ENCODE measurements around the gene MAD1L1. TPM values are rescaled to one million over a fixed set of nuclear protein-coding genes. Genes with fewer than 3 reads are reported as not detected.
A peak's percentile ranks its signal among the peaks of the same experiment; 100 is the strongest.

Gene MAD1L1
- total RNA-seq, 4 donors from 2014 or later: 60.3 to 149 (median 73.7) TPM

DNA sequence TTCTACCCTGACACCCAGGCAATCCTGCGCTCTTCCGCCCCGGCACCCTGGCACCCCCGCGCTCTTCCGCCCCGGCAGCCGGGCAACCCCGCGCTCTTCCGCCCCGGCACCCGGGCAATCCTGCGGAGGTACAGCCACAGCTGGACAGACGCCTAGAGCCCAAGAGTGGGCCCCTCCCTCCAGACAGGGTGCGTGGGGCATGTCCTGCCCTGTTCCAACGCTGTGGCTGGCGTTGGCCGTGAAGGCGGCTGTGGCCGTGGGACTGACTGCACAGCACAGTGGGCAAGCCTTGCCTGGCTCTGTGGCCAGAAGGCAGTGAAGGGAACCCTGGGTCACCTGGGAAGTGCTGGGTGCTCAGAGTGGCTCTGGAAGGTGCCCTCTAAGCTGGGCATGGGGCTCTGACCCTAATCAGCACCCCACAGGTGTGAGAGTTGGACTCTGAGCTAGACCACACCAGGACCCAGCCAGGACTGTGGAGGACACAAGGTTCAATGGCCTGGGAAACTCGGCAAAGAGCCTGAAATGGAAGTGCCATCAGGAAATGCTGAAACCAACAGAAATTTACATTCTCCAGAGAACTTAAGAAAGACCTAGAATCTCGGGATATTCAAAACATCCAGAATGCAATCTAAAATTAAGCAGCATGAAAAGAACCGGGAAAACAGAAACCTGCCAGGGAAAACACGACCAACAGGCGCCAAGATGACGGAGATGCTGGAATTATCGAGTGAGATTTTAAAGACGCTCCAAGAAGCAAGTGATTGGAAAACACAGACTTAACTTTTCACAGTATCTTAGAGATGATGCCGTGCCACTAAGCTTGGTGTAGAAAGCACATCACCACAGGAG lies 309.1 kb downstream of the MAD1L1 start:
- TF ChIP-seq, protein P1, sequence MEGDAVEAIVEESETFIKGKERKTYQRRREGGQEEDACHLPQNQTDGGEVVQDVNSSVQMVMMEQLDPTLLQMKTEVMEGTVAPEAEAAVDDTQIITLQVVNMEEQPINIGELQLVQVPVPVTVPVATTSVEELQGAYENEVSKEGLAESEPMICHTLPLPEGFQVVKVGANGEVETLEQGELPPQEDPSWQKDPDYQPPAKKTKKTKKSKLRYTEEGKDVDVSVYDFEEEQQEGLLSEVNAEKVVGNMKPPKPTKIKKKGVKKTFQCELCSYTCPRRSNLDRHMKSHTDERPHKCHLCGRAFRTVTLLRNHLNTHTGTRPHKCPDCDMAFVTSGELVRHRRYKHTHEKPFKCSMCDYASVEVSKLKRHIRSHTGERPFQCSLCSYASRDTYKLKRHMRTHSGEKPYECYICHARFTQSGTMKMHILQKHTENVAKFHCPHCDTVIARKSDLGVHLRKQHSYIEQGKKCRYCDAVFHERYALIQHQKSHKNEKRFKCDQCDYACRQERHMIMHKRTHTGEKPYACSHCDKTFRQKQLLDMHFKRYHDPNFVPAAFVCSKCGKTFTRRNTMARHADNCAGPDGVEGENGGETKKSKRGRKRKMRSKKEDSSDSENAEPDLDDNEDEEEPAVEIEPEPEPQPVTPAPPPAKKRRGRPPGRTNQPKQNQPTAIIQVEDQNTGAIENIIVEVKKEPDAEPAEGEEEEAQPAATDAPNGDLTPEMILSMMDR (IDR thresholded peaks at IDR 0.05): no peak
- TF ChIP-seq POLR2A (IDR thresholded peaks at IDR 0.05) (no peak), EP300 (IDR thresholded peaks at IDR 0.05) (no peak)
- H3K27ac ChIP-seq: no peak overlapping the region
- H3K4me3 ChIP-seq: no peak overlapping the region
- no peaks in the 10 kb centered on the region for H3K9me3 ChIP-seq
- 94 to 97% methylated on average over 30 of the region's 30 CpGs for WGBS, 2 donors
- DNase-seq (ENCODE audit: low spot score in 2 of 2): no peak
- peaks cover 0 to 6% (median 0%) of the 10 kb centered on the region in 3 donors for H3K36me3 ChIP-seq
- H3K27me3 ChIP-seq: no peaks in the 10 kb centered on the region
- peaks cover 0 to 36% (median 10%) of the 10 kb centered on the region in 4 donors for H3K4me1 ChIP-seq

DNA sequence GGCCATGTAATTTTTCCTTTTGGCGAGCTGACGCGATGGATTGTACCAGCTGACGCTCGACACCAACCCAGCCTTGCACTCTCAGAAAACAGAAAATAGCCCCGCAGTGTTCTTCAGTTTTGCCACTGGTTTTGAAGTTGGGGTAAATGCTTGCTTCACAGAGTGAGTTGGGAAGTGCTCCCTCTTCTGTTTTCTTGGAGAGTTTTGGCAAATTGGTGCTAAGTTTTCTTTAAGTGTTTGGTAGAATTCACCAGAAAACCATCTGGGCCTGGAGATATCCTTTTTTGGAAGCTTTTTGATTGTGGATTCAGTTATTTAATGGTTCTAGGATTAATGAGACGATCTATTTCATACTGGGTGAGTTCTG lies 309.9 kb downstream of the MAD1L1 start:
- WGBS, 2 donors: 96% methylated on average over 7 of the region's 7 CpGs

DNA sequence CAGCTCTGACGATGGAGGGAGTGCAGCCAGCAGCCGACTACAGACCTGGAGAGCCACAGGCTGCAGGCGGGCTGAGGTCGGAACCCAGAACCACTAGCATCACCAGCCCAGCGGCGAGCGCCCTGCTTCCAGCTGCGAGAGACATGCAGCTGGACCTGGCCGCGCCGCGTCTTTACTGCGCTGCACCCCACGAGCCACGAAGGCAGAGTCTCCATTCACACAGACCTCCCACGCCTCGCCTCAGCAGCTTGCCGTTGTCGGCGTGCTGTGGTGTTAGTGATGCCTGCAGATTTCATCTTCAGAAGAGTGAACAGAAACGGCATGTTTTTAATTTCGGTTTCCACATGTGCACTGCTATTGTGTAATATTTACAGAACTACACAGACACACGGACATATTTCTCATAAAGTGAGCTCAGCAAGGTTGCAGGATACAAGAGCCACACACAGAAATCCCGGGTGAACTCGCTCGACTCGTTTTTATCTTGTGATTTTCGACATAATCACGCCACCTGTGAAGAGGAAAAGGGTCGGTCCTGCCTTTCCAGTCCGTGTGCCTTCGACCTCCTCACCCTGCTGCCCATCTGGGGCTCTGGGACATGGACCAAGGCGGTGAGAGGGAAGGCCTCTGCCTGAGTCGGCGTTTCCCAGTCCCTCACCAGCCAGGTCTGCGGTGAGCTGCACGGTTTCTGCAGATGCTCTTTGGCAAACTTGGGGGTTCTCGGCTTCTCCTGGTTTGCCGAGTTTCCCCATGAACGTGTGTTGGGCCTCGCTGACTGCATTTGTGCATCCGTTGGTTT lies 310.5 kb downstream of the MAD1L1 start:
- WGBS, 2 donors: 88 to 91% methylated on average over 42 of the region's 42 CpGs
- peaks cover 0 to 45% (median 10%) of the 10 kb centered on the region in 4 donors for H3K4me1 ChIP-seq
- no peak for DNase-seq (ENCODE audit: low spot score in 2 of 2)
- TF ChIP-seq POLR2A (IDR thresholded peaks at IDR 0.05) (no peak), EP300 (IDR thresholded peaks at IDR 0.05) (no peak)
- TF ChIP-seq, protein P1 (IDR thresholded peaks at IDR 0.05): no peak
- H3K36me3 ChIP-seq: peaks cover 0 to 6% (median 0%) of the 10 kb centered on the region in 3 donors
- no peaks in the 10 kb centered on the region for H3K9me3 ChIP-seq
- no peak overlapping the region for H3K27ac ChIP-seq
- H3K27me3 ChIP-seq: no peaks in the 10 kb centered on the region
- no peak overlapping the region for H3K4me3 ChIP-seq

More for the DNA sequence above, 309.9 kb downstream of the MAD1L1 start:
- Histone ChIP-seq H3K27me3 (no peaks in the 10 kb centered on the region), H3K4me3 (no peak overlapping the region), H3K9me3 (no peaks in the 10 kb centered on the region), H3K36me3 (peaks cover 0 to 6% (median 0%) of the 10 kb centered on the region in 3 donors), H3K4me1 (peaks cover 0 to 39% (median 10%) of the 10 kb centered on the region in 4 donors), H3K27ac (no peak overlapping the region)
- TF ChIP-seq, protein P1 (IDR thresholded peaks at IDR 0.05): no peak
- TF ChIP-seq POLR2A (IDR thresholded peaks at IDR 0.05): no peak
- TF ChIP-seq EP300 (IDR thresholded peaks at IDR 0.05): no peak
- no peak for DNase-seq (ENCODE audit: low spot score in 2 of 2)

DNA sequence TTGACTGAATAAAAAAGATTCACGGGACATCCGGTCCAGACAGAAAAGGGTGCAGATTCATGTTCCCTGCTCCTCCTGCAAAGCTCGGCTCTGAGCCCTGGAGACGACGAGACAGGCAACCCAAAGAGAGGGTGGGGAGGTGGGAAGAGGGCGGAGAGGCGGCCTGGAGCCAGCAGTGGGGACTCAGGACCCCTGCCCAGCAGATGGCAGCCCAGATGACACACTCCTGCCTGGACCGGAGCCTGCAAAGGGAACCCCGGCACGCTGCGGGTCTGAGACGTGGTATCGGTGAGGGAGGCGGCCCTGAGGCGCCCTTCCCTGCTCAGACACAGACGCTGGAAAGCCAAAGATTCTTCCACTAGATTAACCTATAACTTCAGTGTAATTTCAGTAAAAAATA lies 311.9 kb downstream of the MAD1L1 start:
- DNase-seq (ENCODE audit: low spot score in 2 of 2): no peak
- Histone ChIP-seq H3K4me3 (no peak overlapping the region), H3K9me3 (no peaks in the 10 kb centered on the region), H3K27me3 (no peaks in the 10 kb centered on the region), H3K27ac (no peak overlapping the region), H3K4me1 (peaks cover 0 to 40% (median 10%) of the 10 kb centered on the region in 4 donors), H3K36me3 (peaks cover 0 to 6% (median 0%) of the 10 kb centered on the region in 3 donors)
- TF ChIP-seq EP300 (IDR thresholded peaks at IDR 0.05) (no peak), POLR2A (IDR thresholded peaks at IDR 0.05) (no peak)
- WGBS, 2 donors: 81 to 86% methylated on average over 14 to 16 of the region's 16 CpGs

DNA sequence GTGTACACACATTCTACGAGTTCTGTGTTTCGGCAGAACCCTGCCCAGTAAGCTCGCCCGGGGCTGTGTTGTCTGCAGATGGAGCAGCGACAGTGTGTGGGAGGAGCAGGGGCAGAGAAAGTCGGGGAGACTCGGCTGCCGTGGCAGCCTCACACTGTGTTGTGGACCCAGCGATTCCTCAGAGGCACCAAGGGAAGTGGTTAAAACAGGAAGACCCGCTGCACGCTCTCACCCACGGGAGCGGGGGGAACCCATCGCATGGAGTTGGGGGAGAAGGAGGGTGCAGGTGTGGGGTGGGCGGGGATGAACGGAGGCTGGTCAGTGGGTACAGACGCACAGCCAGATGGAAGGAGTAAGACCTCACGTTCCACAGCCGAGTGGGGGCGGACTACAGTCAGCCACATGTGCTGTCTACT lies 312.5 kb downstream of the MAD1L1 start:
- Histone ChIP-seq H3K4me1 (peaks cover 0 to 40% (median 10%) of the 10 kb centered on the region in 4 donors), H3K4me3 (peak overlapping the region in 1 of 4 donors; percentile 3), H3K27ac (no peak overlapping the region), H3K9me3 (no peaks in the 10 kb centered on the region), H3K36me3 (peaks cover 0 to 7% (median 0%) of the 10 kb centered on the region in 3 donors), H3K27me3 (no peaks in the 10 kb centered on the region)
- DNase-seq (ENCODE audit: low spot score in 2 of 2): no peak
- WGBS, 2 donors: 53 to 55% methylated on average over 15 to 20 of the region's 20 CpGs
- TF ChIP-seq, protein P1 (IDR thresholded peaks at IDR 0.05): no peak
- no peak for TF ChIP-seq POLR2A (IDR thresholded peaks at IDR 0.05)
- TF ChIP-seq EP300 (IDR thresholded peaks at IDR 0.05): no peak
